GM13977 (cell line): ENCODE results near the gene KHDC1.
"Not testable (repeated sequence)": the region's sequence is repeated elsewhere in the genome, so short reads cannot be mapped to it uniquely, and the experiment has no call there.

ENCODE experiments used
- DNase-seq: peaks from one replicate; pipeline ENCODE4 v3.0.0; 2012; ENCODE audit warnings: low spot score
- CTCF ChIP-seq: IDR thresholded peaks from 2 replicates; pipeline ENCODE4 v1.5.1; 2012; ENCODE audit warnings: mild to moderate bottlenecking, control low read depth; ENCODE audit not compliant: insufficient read depth; ENCODE audit errors: extremely low read depth, missing control alignments
- in situ Hi-C: fragments of 300-500 bp; cut with MboI; formaldehyde crosslinking; loops from one replicate; pipeline ENCODE4 v1.12.0; 2022; ENCODE audit warnings: low sequenced_read_pairs, low pct_unique_long_range_greater_than_20kb, mixed read lengths, inconsistent platforms; ENCODE audit not compliant: unreplicated experiment

The KHDC1 gene

GRCh38 chr6:73242001-73242400, 21.0 kb downstream of the KHDC1 start:
- DNase-seq: no peak
- no peak for TF ChIP-seq CTCF
- in situ Hi-C loops: no loop called here

GRCh38 chr6:73240730-73241129, 22.3 kb downstream of the KHDC1 start:
- no peak for TF ChIP-seq CTCF
- no peak for DNase-seq
- in situ Hi-C loops: no loop called here

- in situ Hi-C loops: no loop called here
Observed at GRCh38 chr6:73236144-73236750, 26.7 kb downstream of the KHDC1 start.

GRCh38 chr6:73234733-73235132, 28.3 kb downstream of the KHDC1 start:
- in situ Hi-C loops: no loop called here
- no peak for DNase-seq
- TF ChIP-seq CTCF: no peak

More at GRCh38 chr6:73236144-73236750, 26.7 kb downstream of the KHDC1 start:
- DNase-seq: no peak
- TF ChIP-seq CTCF: no peak

- DNase-seq, in situ Hi-C loops: not testable (repeated sequence)
Observed at GRCh38 chr6:73233971-73234370, 29.0 kb downstream of the KHDC1 start.

GRCh38 chr6:73233048-73233447, 29.9 kb downstream of the KHDC1 start:
- no peak for TF ChIP-seq CTCF
- in situ Hi-C loops: no loop called here
- no peak for DNase-seq

- TF ChIP-seq CTCF: no peak
- in situ Hi-C loops: no loop called here
- DNase-seq: no peak
Observed at GRCh38 chr6:73231986-73232391, 31.0 kb downstream of the KHDC1 start.
